DMS79 (cell line): ENCODE results near the gene PIGL.
"Not testable (repeated sequence)": the region's sequence is repeated elsewhere in the genome, so short reads cannot be mapped to it uniquely, and the experiment has no call there.

ENCODE experiments used
- DNase-seq: peaks from one replicate; lab custom pipeline; 2025; lab: John Stamatoyannopoulos, UW

The PIGL gene

DNA sequence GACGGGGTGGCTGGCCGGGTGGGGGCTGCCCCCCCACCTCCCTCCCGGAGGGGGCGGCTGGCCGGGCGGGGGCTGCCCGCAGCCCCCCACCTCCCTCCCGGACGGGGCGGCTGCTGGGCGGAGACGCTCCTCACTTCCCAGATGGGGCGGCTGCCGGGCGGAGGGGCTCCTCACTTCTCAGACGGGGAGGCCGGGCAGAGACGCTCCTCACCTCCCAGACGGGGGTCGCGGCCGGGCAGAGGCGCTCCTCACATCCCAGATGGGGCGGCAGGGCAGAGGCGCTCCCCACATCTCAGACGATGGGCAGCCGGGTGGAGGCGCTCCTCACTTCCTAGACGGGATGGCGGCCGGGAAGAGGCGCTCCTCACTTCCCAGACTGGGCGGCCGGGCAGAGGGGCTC lies 95.1 kb downstream of the PIGL start:
- not testable (repeated sequence) for DNase-seq

DNA sequence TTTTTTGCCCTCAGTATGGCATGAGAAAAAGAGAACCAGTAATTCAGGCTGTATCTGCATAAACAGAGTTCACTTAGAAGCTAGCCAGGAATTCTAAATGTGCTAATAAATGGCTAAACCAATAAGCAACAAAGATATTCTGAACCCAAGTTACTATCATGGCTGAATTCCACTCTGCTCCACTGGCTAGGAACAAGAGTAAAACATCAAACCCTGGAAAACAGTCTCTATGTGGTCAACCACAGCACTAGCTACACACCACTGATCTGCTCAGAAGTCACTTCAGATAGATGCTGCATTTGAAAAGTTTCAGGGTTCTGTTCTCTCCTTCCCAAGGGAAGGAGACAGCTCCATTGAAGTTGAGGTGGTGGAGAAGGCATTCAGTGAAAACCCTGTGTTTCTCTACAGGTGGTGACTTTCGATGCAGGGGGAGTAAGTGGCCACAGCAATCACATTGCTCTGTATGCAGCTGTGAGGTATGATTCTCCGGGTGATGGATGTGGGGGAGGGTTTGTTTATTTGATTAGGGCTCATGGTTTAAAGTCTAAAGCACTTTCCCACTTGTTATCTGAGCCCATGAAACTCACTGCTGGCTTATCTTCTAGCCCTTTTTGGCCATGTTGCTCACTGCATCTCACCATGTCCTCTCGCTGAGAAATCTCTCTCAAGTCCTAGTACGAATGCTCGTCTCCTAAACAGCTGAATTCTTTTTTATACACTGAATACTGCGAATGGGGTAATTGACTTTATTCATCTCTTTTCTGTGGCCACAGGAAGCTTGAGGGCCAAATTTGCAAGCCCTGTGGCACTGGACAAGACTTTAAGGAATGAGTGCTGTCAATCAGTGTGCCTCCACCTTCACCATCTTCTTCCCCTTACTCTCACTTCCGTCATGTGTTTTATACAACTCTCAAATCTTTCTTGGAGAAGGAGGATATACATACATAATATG lies 96.4 kb downstream of the PIGL start:
- DNase-seq: no peak

DNA sequence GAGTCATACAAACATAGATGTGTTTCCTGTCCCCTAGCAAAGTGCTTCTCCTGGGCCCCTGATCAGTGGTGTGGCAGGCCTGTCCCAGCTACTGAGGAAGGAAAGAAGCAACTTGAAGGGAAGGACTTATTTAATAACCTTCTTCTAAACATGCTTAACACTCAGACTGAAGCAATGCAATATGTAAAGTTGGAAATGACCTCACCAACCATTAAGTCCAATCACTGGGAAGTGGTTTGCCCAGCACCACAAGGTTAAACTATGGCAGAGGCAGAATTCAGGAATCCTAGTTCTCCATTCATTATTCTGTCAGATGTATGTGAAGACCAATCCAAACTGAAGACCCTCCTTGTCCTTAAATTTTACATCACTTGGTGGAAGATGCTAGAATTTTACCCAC lies 97.2 kb downstream of the PIGL start:
- no peak for DNase-seq

DNA sequence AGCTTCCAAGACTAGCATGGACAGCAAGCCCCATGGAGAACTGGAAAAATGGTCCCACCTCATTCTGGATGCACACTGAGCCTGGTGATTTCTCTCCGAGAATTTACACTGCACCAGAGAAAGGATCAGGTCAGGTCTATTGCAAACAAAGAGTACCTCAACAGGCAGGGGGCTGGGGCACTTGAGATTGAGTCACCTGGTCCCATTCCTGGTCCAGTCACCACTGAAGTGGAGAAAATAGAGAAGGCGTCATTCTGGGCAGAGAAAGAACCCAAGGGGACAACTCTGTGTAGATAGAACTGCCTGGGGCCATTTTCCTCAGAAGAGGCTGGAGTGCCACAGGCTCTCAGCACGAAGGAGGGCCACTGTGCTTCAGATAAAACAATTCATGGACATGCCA lies 97.8 kb downstream of the PIGL start:
- DNase-seq: peak; percentile 32

DNA sequence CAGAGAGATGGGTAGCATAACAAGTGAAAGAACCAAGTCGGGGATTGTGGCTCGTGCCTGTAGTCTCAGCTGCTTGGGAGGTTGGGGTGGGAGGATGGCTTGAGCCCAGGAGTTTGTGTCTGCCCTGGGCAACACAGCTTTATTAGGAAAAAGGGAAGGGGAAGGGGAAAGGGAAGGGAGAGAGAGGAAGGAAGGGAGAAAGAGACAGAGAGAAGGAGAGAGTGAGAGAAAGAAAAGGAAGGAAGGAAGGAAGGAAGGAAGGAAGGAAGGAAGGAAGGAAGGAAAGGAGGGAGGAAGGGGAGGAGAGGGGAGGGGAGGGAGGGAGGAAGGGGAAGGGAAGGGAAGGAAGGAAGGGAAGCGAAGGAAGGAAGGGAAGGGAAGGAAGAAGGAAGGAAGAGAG lies 103.0 kb downstream of the PIGL start:
- no peak for DNase-seq

DNA sequence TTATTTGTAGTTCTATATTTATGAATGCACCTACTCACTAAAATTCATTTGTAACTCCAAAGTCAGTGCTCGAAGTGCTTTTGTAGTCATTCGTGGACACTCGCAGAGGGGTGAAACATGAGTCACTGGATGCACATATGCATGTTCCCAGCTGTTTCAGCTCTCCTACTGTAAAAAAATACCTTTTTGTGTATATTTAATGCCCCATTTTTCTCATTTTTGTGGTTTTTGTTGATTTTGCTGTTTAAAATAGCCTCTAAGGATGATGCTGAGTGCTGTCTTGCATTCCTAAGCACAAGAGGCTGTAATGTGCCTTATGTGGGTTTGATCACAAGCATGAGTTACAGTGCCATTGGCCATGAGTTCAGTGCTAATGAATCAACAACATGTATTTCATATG lies 105.6 kb downstream of the PIGL start:
- DNase-seq: no peak

DNA sequence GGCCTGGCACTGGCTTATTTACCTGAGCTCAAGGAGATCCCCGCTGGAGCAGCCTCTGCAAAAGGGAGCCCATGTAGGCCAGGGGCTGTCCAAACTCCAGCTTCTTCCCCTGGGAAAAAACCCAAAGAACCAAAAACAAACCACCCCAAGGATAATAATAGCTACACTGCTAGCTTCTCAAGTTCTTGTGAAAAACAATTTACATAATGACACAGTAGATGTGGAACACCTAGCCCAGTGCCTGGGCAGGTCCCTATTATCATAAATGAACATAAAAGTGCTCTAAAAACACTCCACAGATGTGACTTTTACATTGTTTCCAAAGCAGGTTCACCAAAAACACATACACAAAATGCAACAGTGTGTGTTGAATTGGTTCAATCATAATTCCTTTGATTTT lies 109.0 kb downstream of the PIGL start:
- DNase-seq: no peak

DNA sequence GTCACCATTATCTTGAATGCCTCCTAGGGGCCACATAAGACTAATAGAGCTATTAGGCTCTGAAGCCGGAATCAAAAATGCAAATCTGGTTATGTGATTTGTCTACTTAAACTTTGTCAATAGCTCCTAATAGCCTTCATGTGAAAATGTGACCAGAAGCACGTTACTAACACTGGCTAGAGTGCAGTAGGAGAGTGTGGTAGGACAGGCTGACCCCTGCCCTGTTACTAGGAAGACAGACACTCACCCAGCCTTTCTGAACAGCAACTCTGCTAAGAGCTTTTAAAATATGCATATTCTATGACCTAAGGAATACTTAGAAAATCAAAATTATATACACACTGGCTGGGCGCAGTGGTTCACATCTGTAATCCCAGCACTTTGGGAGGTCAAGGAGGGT lies 110.0 kb downstream of the PIGL start:
- DNase-seq: no peak

DNA sequence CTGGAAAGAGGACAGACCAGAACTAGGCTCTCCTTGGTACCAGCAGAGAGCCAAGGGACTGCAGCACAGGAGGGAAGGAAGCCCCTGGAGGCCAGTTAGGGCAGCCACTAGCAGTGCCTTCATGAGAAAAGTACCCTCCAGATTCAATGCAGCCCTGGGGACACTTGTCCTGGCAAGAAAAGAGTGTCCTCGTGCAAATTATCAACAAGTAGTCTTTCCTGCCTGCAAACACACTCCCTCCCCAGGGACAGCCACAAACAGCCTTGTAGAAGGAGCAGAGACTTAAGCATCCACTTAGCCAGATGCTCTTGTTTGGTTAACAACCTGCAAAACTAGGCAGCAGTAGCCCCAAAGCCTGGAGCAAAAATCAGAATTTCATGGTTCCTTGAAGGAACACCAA lies 112.0 kb downstream of the PIGL start:
- peak; percentile 91 for DNase-seq

DNA sequence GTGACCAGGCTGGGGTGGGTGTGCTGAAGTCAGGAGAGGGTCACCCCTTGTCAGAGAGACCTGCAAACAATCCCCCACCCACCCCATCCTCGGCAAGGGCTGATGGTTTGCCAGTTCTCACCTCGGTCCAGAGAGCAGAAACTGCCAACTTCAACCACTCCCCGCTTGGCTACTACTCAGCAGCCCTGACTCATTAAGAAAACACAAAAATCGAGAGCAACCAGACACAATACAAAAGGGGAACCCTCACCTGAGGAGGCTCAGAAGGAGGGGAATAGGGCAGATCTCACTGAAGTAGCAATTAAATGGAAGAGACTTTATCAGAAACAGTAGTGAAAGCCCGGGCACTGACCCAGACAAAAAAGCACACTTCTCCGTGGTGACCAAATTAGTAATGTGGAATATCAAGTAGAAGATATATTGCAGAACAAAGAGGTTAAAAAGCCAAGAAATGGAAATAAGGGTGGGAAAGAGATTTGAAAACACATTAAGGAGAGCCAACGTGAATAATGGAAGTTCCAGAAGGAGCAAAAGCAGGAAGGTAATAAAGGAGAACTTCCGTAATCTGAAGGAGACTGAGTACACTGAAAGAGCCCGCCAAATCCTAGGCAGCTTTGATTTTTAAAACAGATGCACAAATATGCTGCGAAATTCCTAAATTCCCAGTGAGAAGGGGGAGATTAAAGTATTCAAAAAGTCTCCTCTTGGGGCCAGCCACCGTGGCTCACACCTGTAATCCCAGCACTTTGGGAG lies 112.7 kb downstream of the PIGL start:
- peak; percentile 75 for DNase-seq

DNA sequence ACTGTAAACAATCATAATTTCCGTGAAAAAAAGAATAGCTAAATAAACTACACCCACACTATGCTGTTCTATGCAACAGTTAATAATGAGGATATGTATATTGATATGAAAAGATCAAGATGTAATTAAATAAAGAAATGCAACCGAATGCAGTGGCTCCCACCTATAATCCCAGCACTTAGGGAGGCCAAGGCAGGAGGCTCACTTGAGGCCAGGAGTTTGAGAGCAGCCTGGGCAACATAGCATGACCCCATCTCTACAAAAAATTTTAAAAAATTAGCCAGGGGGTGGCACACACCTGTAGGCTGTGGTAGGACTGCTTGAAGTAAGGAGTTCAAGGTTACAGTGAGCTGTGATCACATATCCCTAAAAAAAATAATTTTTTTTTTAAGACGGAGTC lies 121.4 kb downstream of the PIGL start:
- no peak for DNase-seq

DNA sequence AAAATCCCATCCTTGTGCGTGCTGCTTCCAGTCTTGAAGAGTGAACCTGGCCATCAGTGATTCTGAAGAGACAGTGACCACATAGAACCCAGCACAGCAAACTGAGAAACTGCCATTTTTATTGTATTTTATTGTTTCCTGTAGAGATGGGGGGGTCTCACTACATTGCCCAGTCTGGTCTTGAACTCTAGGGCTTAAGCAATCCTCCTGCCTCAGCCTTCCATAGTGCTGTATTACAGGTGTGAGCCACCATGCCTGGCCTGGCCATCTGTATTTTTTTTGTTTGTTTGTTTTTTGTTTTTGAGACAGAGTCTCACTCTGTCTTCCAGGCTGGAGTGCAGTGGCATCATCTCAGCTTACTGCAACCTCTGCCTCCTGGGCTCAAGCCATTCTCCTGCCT lies 122.4 kb downstream of the PIGL start:
- no peak for DNase-seq

DNA sequence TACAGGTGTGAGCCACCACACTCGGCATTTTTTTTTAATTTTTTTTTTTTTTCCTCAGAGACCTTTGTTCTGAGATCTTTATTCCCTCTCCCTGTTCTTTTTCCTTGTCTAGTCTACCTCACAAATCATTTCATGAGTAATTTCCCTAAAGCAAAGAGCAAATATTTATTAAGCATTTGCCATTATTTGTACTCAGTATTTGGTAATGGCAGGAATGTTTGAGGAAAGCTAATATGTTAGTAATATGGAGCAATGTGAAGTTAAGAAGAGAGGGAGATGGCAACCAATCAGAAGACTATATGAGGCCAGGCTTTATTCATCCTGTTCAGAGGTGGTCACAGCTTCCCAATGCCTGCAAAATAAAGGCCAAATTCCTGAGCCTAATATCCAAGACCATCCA lies 122.9 kb downstream of the PIGL start:
- no peak for DNase-seq

DNA sequence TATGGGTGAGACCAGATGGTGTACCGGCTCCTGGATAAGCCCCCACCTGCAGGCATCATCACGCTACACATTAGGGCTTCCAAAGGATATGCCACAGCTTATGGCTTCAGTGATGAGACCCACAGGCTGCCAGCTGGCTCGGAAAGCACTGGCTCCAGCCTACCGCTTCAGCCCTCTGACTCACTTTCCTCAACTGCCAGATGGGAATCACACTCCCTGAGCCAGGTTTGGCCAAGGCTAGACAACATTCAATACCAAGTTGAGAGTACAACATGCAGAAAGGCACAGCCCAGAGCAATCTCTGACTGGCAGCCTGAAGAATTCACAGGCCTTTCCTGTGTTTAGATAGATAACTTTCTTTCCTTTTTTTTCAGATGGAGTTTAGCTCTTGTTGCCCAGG lies 126.0 kb downstream of the PIGL start:
- DNase-seq: no peak

DNA sequence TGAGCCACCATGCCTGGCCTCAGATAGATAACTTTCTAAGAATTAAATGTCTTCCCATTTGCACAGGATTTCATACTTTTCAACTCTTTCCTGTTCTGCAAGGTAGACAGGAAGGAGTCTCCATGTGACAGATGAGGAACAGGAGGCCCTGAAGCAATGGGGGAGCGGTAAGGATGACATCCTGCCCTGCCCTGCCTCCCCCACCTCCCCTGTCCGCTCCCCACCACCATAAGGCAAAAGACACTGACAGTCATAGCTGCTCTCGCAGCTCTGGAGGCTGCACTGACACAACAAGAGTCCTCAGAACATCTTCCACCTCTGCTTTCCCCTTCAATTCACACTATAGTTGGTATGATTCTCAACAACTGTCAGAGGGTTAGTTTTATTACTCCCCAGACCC lies 126.6 kb downstream of the PIGL start:
- DNase-seq: no peak

DNA sequence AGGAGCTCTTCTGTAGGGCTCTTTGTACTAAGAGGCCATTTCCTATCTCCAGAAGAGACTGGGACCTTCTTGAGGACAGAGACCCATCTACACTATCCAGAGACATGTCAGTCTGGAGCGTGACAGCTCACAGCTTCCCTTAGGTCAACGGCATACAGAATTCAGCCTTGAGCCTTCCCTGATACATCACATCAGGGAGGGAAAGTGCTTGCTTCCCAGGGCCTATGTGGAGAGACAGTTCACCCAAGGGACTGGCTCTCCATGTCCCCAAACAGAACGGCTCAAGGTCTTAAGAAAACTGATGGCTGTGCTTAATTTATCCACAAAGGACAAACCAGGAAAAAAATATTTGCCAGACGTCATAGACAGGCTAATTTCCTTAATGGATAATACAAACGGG lies 128.6 kb downstream of the PIGL start:
- DNase-seq: no peak

DNA sequence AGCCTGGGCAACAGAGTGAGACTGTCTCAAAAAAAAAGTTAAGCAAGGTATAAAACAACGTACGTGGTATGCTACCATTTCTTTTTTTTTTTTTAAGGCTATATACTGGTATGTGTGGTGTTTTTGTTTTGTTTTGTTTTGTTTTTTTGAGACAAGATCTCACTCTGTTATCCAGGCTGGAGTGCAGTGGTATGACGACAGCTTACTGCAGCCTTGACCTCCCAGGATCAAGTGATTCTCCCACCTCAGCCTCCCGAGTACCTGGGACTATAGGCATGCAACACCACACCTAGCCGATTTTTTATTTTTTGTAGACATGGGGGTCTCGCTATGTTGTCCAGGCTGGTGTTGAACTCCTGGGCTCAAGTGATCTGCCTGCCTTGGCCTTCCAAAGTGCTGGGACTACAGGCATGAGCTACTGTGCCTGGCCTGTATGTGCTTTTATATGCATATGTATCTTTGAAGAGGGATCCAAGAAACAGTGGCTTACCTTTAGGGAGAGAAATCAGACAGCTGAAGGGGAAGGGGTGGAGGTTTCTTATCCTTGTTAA lies 129.8 kb downstream of the PIGL start:
- no peak for DNase-seq

DNA sequence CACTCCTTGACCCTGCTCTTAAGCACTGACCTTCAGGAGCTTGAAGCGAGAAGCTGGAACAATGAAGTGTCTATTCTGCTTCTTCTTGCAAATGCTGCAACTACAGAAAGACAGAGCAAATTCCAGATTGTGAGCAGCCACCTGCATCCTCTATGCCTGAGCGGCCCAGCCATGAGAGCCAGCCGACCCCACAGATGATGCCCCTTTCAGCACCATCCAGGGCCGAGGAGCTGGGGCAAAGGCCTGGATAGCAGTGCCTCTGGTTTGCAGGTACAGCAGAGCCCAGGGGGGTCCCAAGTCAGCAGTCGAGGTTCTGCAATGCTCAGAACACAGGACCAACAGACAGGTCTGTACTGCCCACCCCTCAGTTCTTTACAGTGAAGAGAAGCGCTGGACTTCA lies 131.6 kb downstream of the PIGL start:
- no peak for DNase-seq

DNA sequence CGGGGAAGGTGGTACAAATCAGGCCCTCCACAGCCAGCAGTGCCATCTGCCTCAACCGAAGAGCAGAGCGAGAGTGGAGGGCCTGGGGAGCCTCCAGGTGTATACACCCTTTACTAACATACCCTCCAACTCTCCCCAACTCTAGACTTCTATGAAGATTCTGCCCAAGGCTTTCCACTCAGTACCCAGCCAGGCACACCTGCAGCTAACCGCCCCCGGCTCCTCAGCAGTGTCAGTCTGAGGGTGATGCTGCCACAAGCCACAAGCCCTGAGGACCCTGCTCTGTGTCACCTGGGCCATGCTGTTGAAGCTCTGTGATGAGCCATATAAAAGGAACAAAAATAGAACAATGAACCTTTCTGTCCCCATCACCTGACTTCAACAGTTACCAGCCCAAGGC lies 132.4 kb downstream of the PIGL start:
- no peak for DNase-seq

DNA sequence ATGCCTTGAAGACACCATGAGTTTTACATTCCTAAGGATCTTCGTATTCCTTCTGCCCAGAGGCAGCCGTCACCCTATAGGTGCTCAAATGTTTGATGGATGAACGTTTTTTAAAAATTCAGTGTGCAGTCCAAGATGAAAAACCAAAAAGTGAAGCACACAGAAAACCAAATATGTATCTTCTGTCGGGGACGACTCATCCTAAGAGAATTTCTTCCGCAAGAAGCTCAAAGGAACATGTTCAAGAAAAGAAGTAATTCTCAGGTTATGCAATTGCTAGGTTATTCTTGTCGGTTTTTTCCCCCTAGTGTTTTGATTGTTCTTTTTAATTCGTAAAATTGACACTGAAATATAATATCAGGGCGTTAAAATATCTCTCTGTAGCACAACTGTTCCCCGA lies 134.8 kb downstream of the PIGL start:
- no peak for DNase-seq

DNA sequence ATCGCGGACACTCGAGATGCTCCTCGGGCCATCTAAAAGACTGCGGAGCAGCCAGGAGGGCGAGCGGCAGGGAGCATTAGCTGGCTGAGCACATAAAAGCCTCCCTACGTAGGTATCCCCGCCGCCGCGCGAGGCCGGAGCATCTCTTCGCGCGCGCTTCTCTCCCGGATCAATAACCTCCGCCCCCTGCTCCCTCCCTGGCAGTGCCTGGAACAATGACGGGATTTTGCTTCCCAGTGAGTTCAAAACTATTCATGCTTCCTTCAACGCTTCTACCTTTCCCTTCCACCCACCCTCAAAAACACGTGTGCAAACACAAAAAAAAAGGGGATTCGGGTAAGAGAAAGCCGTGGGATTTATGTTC lies 135.3 kb downstream of the PIGL start:
- peak; percentile 22 for DNase-seq

DNA sequence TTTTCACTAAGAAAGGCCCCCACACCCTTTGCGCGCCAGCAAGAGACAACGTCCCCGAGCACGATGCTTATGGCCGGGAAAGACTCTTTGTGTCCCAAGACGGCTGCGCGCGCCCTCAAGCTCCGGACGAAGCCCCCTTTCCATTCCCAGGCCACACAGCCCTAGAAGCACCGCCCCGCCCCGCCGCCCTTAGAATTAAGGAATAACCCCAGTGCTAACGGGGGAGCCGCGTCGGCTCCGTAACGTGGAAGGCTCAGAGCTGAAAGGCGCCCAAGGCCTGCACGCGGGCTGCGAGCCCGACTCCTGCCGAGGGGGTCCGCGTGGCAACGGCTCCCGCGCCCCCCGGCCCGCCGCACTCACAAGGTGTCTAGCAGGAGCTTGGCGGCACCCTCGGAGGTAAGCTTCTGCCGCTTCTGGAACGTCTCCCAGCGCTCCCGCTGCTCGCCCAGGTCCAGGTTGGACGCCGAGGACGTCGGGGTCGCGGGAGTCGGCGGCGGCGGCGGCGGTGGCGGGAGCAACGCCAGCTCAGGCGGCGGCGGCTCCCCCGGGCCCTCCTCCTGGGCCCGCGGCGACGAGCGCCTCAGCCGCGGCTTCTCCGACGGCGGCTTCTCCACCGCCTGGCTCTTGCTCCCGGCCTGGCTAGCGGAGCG lies 135.8 kb downstream of the PIGL start:
- no peak for DNase-seq
